Tibial artery (tissue), 4 donors: ENCODE data around the gene RBMS3.
"Not testable (repeated sequence)": the region's sequence is repeated elsewhere in the genome, so short reads cannot be mapped to it uniquely, and the experiment has no call there.

Source experiments
- DNase-seq, 2 donors: peaks; one replicate each; pipeline ENCODE4 v3.0.0-alpha.2; 2019
- H3K27ac ChIP-seq, 2 donors: fragments of 200-600 bp; sonication (generic) in 1 of 2; 1 replicate in 1 of 2; 2 replicates in 1 of 2; pipeline ENCODE4 v1.5.1; 2018 to 2019; ENCODE audit warnings: mild to moderate bottlenecking in 1 of 2
- H3K27me3 ChIP-seq, 2 donors: fragments of 200-600 bp; sonication (generic) in 1 of 2; one replicate each; pipeline versions ENCODE4 v1.5.1 to v1.6.0; 2016 to 2019
- H3K36me3 ChIP-seq, 3 donors: fragments of 200-600 bp; sonication (generic) in 2 of 3; one replicate each; pipeline ENCODE4 v1.5.1; 2016 to 2019; ENCODE audit warnings: mild to moderate bottlenecking in 2 of 3
- H3K4me1 ChIP-seq, 4 donors: fragments of 200-600 bp; sonication (generic) in 2 of 4; 1 replicate in 3 of 4; 2 replicates in 1 of 4; pipeline ENCODE4 v1.5.1; 2016 to 2019
- H3K4me3 ChIP-seq, 2 donors: fragments of 200-600 bp; sonication (generic) in 1 of 2; 1 replicate in 1 of 2; 2 replicates in 1 of 2; pipeline ENCODE4 v1.5.1; 2018 to 2019; ENCODE audit warnings: mild to moderate bottlenecking in 2 of 2
- H3K9me3 ChIP-seq, 3 donors: fragments of 200-600 bp; sonication (generic) in 1 of 3; one replicate each; pipeline ENCODE4 v1.5.1; 2016 to 2019
- intact Hi-C: fragments of 100-400 bp; cut with DNase I; formaldehyde crosslinking; loops from one replicate; pipeline ENCODE4 v1.15.0; 2023; ENCODE audit warnings: low total_unique reads
- TF ChIP-seq, protein P1 (sequence below), 2 experiments: fragments of 200-600 bp in 1 of 2; fragments of 450-650 bp in 1 of 2; IDR thresholded peaks; one replicate each; pipeline ENCODE4 v1.5.1; 2017 to 2019; ENCODE audit warnings: antibody characterized with exemption in 2 of 2, mild to moderate bottlenecking in 1 of 2, moderate library complexity in 1 of 2

RBMS3 gene

GRCh38 chr3:29520764-29521163, 239.9 kb downstream of the RBMS3 start:
- DNase-seq: no peak
- Histone ChIP-seq H3K27ac (no peak overlapping the region), H3K4me3 (no peak overlapping the region), H3K27me3 (no peaks in the 10 kb centered on the region), H3K4me1 (peaks cover 0 to 70% (median 30%) of the 10 kb centered on the region in 4 donors), H3K36me3 (no peaks in the 10 kb centered on the region), H3K9me3 (no peaks in the 10 kb centered on the region)
- intact Hi-C loops: no loop called here
- TF ChIP-seq, protein P1, sequence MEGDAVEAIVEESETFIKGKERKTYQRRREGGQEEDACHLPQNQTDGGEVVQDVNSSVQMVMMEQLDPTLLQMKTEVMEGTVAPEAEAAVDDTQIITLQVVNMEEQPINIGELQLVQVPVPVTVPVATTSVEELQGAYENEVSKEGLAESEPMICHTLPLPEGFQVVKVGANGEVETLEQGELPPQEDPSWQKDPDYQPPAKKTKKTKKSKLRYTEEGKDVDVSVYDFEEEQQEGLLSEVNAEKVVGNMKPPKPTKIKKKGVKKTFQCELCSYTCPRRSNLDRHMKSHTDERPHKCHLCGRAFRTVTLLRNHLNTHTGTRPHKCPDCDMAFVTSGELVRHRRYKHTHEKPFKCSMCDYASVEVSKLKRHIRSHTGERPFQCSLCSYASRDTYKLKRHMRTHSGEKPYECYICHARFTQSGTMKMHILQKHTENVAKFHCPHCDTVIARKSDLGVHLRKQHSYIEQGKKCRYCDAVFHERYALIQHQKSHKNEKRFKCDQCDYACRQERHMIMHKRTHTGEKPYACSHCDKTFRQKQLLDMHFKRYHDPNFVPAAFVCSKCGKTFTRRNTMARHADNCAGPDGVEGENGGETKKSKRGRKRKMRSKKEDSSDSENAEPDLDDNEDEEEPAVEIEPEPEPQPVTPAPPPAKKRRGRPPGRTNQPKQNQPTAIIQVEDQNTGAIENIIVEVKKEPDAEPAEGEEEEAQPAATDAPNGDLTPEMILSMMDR (IDR thresholded peaks at IDR 0.05): no peak

DNA sequence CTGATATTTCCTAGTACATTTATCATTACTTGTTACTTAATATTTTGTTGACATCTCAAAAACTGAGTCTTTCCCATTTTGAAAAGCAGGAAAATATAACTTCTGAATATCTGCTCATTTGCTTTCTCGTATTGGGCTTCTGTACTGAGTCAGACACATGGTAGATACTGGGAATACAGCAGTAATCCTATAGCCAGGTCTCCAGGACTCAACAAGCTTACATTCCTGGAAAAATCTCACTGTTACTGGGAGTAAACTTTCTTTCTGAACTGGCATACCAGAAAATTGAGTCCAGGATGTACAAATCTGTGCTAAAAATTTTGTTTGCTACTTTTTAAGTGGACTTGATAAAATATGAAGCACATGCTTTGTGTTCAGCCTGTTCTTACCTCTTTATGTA, 240.4 kb downstream of the RBMS3 start:
- no peak for DNase-seq
- Histone ChIP-seq H3K27me3 (no peaks in the 10 kb centered on the region), H3K4me1 (peaks cover 0 to 70% (median 31%) of the 10 kb centered on the region in 4 donors), H3K27ac (no peak overlapping the region), H3K4me3 (no peak overlapping the region), H3K9me3 (no peaks in the 10 kb centered on the region), H3K36me3 (no peaks in the 10 kb centered on the region)
- intact Hi-C loops: no loop called here
- TF ChIP-seq, protein P1 (IDR thresholded peaks at IDR 0.05): no peak

- no peaks in the 10 kb centered on the region for H3K9me3 ChIP-seq
- intact Hi-C loops: no loop called here
- no peak overlapping the region for H3K27ac ChIP-seq
- H3K36me3 ChIP-seq: no peaks in the 10 kb centered on the region
- no peak for DNase-seq
- H3K4me3 ChIP-seq: no peak overlapping the region
- TF ChIP-seq, protein P1 (IDR thresholded peaks at IDR 0.05): no peak
- no peaks in the 10 kb centered on the region for H3K27me3 ChIP-seq
- peaks cover 0 to 74% (median 31%) of the 10 kb centered on the region in 4 donors for H3K4me1 ChIP-seq
Measured at GRCh38 chr3:29521751-29522150, 240.9 kb downstream of the RBMS3 start.

DNA sequence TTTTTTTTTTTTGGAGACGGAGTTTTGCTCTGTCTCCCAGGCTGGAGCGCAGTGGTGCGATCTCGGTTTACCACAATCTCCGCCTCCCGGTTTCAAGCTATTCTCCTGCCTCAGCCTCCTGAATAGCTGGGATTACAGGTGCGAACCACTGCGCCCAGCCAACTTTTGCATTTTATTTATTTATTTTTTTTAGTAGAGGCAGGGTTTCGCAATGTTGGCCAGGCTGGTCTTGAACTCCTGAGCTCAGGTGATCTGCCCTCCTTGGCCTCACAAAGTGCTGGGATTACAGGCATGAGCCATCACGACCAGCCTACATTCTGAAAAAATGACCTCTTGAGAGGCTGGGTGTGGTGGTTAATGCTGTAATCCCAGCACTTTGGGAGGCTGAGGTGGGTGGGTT, 243.6 kb downstream of the RBMS3 start:
- H3K27me3 ChIP-seq, intact Hi-C loops, H3K36me3 ChIP-seq, H3K4me3 ChIP-seq, DNase-seq, H3K9me3 ChIP-seq: not testable (repeated sequence)
- peak overlapping the region; percentile 68 to 72 for H3K27ac ChIP-seq
- peaks cover 0 to 85% (median 31%) of the 10 kb centered on the region in 4 donors for H3K4me1 ChIP-seq

DNA sequence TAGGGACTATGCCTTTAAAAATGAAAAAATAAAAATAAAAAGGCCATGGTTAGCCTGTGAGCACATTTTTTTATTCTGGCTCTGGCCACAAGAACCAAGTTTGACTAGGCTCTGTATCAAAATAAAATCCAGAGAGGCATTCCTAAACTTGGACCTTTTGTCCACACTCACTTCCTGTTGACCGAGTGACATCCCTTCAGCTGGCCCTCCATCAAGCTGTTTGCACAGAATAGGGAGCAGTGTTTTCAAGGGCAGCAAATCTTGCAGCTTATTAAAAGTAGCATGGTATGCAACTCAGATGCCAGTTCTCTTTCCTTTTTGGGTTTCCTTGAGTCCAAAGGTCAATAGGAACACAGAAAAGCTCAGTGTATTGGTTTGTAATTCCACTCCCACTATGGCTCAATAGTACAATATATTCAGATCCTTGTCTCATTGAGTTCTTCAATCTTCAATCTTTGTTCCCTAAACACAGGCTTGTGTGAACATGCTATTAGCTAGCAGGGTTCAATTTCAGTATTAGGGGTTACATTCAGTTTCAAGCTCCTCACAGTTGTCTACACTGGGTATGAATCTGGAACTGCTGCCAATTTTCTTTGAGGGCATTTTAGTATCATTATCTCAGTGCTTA, 244.5 kb downstream of the RBMS3 start:
- H3K36me3 ChIP-seq: no peaks in the 10 kb centered on the region
- peak; percentile 89 to 90 for DNase-seq
- no peak overlapping the region for H3K4me3 ChIP-seq
- H3K4me1 ChIP-seq: peaks cover 0 to 84% (median 27%) of the 10 kb centered on the region in 4 donors
- intact Hi-C loops: loop anchor here (5.0 kb wide), 1 partner anchor 243 kb away; the partner anchor contains the start of gene RBMS3
- H3K27me3 ChIP-seq: no peaks in the 10 kb centered on the region
- H3K9me3 ChIP-seq: no peaks in the 10 kb centered on the region
- TF ChIP-seq, protein P1 (IDR thresholded peaks at IDR 0.05): no peak
- H3K27ac ChIP-seq: peak overlapping the region; percentile 59 to 68

DNA sequence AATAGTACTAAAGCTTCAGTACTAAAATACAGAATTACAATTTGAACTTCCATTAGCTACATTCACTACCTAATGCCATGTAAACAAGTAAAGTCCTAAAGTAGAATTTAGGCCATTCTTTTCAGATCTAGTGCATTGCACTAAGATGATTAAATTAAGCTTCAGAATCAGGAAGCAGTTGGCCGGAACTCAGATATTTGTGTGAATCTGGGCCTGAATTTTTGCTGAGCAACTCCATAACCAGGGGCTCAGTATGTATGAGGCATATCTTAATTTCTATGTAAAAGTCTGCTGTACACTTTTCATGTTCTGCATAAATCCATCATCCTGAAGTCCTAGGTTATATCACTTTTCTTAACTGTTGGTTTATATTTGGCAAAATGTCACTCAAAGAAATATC, 246.4 kb downstream of the RBMS3 start:
- no peaks in the 10 kb centered on the region for H3K36me3 ChIP-seq
- H3K27me3 ChIP-seq: no peaks in the 10 kb centered on the region
- TF ChIP-seq, protein P1 (IDR thresholded peaks at IDR 0.05): no peak
- DNase-seq: no peak
- H3K4me3 ChIP-seq: no peak overlapping the region
- H3K27ac ChIP-seq: peak overlapping the region in 1 of 2 donors; percentile 60
- no peaks in the 10 kb centered on the region for H3K9me3 ChIP-seq
- peaks cover 0 to 84% (median 23%) of the 10 kb centered on the region in 4 donors for H3K4me1 ChIP-seq
- intact Hi-C loops: loop anchor here (5.0 kb wide), 1 partner anchor 245 kb away; the partner anchor contains the start of gene RBMS3
